Dermis microvascular lymphatic vessel endothelial cell (primary cell): ENCODE data around the gene RAB31. TPM values are rescaled to one million over a fixed set of nuclear protein-coding genes. Genes with fewer than 3 reads are reported as not detected.

ENCODE experiments used
- DNase-seq, 2 donors: peaks; one replicate each; pipeline versions ENCODE4 v3.0.0 to v3.0.0-alpha.2; 2010; ENCODE audit warnings: low read depth in 2 of 2
- total RNA-seq: library from RNA; depleted of rRNA; stranded (reverse); fragments of >200 nt; gene quantifications from 2 replicates; pipeline ENCODE4 v1.2.1, GENCODE V29; 2014

The RAB31 gene
- total RNA-seq, 1 donor from 2014 or later, result 46.5 TPM

GRCh38 chr18:9787712-9788111 is 79.6 kb downstream of the RAB31 start:
- DNase-seq, result no peak

- no peak for DNase-seq
Observed at GRCh38 chr18:9788140-9788539, 80.0 kb downstream of the RAB31 start.

GRCh38 chr18:9788860-9789259 is 80.8 kb downstream of the RAB31 start:
- DNase-seq, result no peak

- no peak for DNase-seq
Observed at GRCh38 chr18:9790261-9790660, 82.2 kb downstream of the RAB31 start.

GRCh38 chr18:9791991-9792390 is 83.9 kb downstream of the RAB31 start:
- DNase-seq, result no peak

- DNase-seq, result peak in 1 of 2 donors; percentile 17
Observed at GRCh38 chr18:9792565-9793245, 84.6 kb downstream of the RAB31 start.

- DNase-seq, result no peak
Observed at GRCh38 chr18:9796011-9796410, 87.9 kb downstream of the RAB31 start.

GRCh38 chr18:9796935-9797549 is 88.9 kb downstream of the RAB31 start:
- DNase-seq, result no peak

GRCh38 chr18:9802175-9803062 is 94.3 kb downstream of the RAB31 start:
- no peak for DNase-seq

GRCh38 chr18:9803063-9803697 is 95.1 kb downstream of the RAB31 start:
- no peak for DNase-seq

- DNase-seq, result peak in 1 of 2 donors; percentile 31
Observed at GRCh38 chr18:9803698-9804516, 95.8 kb downstream of the RAB31 start.

- no peak for DNase-seq
Observed at GRCh38 chr18:9804517-9805104, 96.5 kb downstream of the RAB31 start.

- DNase-seq, result no peak
Observed at GRCh38 chr18:9806905-9807304, 98.8 kb downstream of the RAB31 start.

- peak in 1 of 2 donors; percentile 45 for DNase-seq
Observed at GRCh38 chr18:9808295-9809241, 100.5 kb downstream of the RAB31 start.

GRCh38 chr18:9809697-9810096 is 101.6 kb downstream of the RAB31 start:
- DNase-seq, result no peak

GRCh38 chr18:9810299-9810698 is 102.2 kb downstream of the RAB31 start:
- DNase-seq, result peak in 1 of 2 donors; percentile 12

- no peak for DNase-seq
Observed at GRCh38 chr18:9810994-9811705, 103.0 kb downstream of the RAB31 start.

GRCh38 chr18:9811978-9812377 is 103.9 kb downstream of the RAB31 start:
- DNase-seq, result no peak

GRCh38 chr18:9814431-9814830 is 106.3 kb downstream of the RAB31 start:
- DNase-seq, result peak in 1 of 2 donors; percentile 47
